ENCODE data around the gene LSM10. TPM values are rescaled to one million over a fixed set of nuclear protein-coding genes. Genes with fewer than 3 reads are reported as not detected.

LSM10 gene
- total RNA-seq, 1 donor from 2014 or later, result 62.7 TPM

DNA sequence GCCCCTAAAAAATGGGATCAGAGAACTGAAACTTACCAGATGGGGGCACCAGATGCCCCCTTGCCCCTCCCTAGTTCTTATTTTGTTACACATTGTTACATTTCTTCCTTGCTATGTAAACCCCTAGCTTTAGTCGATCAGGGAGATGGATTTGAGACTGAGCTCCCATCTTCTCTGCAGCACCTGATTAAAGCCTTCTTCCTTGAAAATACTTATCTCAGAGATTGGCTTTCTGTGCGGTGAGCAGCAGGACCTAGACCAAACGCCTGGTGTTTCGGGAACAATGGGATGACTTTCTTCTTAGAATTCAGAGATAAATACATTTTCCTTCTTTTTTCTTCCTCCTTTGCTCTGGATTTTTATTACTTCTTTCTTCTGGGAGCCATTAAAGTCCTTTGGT is 16.7 kb upstream of the LSM10 start:
- intact Hi-C loops (cut with micrococcal nuclease), result no loop called here
- ChIA-PET CTCF (interaction anchor here (3.2 kb wide), 1 partner anchor 72 kb away, joined by 13 read pairs; no protein-coding TSS in a partner anchor), POLR2A (no interaction called here)
- Mint-ChIP-seq H3K9me3 (peaks cover 4% of the 10 kb centered on the region), H3K27me3 (no peaks in the 10 kb centered on the region), H3K4me1 (peaks cover 24% of the 10 kb centered on the region), H3K36me3 (ENCODE audit: low read depth) (no peaks in the 10 kb centered on the region), H3K27ac (no peak overlapping the region), H3K4me3 (no peak overlapping the region)
- DNase-seq, result no peak
- TF ChIP-seq, protein P1, sequence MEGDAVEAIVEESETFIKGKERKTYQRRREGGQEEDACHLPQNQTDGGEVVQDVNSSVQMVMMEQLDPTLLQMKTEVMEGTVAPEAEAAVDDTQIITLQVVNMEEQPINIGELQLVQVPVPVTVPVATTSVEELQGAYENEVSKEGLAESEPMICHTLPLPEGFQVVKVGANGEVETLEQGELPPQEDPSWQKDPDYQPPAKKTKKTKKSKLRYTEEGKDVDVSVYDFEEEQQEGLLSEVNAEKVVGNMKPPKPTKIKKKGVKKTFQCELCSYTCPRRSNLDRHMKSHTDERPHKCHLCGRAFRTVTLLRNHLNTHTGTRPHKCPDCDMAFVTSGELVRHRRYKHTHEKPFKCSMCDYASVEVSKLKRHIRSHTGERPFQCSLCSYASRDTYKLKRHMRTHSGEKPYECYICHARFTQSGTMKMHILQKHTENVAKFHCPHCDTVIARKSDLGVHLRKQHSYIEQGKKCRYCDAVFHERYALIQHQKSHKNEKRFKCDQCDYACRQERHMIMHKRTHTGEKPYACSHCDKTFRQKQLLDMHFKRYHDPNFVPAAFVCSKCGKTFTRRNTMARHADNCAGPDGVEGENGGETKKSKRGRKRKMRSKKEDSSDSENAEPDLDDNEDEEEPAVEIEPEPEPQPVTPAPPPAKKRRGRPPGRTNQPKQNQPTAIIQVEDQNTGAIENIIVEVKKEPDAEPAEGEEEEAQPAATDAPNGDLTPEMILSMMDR (IDR thresholded peaks at IDR 0.05), result no peak
- ATAC-seq (ENCODE audit: low read depth), result no peak

DNA sequence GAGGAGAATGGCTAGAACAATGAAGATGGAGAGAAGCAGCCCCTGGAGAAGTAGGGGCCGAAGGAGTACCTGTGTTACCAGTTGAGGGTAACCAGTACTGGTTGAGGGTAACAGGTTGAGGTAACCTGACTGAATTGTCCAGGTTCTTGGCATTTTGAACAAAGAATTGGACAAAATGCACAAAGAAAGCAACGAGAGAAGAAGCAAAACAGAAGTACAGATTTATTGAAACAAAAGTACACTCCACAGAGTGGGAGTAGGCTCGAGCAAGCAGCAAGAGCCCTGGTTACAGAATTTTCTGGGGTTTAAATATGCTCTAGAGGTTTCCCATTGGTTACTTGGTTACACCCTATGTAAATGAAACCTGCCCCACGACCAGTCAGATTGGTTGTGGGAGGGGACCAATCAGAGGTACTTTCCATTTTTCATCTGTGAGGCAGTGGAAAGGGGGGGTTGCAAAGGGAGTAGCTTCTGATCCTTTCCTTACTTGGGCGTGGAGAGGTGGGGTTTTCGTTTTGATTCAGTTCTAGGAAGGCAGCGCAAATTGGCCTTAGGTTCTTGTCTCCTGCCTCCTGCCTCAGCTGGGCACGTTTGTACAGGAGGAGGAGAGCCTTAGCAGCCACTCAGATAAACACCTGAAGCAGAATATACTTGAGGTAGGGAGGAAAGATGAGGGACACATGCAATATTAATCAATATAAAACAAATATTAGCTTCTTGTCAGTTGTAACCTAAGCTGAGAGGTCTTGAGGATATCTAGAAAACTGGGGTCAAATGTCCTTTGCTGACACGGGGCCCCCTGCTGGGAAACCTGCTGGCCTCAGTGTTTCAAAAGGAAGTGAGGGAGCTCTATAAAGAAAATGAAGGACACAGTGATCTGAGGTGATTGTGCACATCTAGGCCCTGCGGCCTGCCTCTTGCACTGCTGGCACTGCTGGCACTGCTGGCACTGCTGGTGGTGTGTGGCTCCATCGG is 14.3 kb upstream of the LSM10 start:
- H3K36me3 Mint-ChIP-seq (ENCODE audit: low read depth), result no peaks in the 10 kb centered on the region
- POLR2A ChIA-PET, result interaction anchor here (0.6 to 3.1 kb wide), 7 partner anchors 10 to 215 kb away, joined by 3 to 26 read pairs (median 6); partner anchors contain the start of genes LSM10 and STK40
- H3K4me1 Mint-ChIP-seq, result peaks cover 24% of the 10 kb centered on the region
- no peak for DNase-seq
- H3K27me3 Mint-ChIP-seq, result no peaks in the 10 kb centered on the region
- CTCF ChIA-PET, result interaction anchor here (1.0 to 3.2 kb wide), 5 partner anchors 12 to 312 kb away, joined by 3 to 13 read pairs (median 4); no protein-coding TSS in a partner anchor
- intact Hi-C loops (cut with micrococcal nuclease), result no loop called here
- no peak overlapping the region for H3K27ac Mint-ChIP-seq
- no peak overlapping the region for H3K4me3 Mint-ChIP-seq
- peaks cover 4% of the 10 kb centered on the region for H3K9me3 Mint-ChIP-seq
- TF ChIP-seq, protein P1 (IDR thresholded peaks at IDR 0.05), result no peak
- peak; percentile 89 for ATAC-seq (ENCODE audit: low read depth)

DNA sequence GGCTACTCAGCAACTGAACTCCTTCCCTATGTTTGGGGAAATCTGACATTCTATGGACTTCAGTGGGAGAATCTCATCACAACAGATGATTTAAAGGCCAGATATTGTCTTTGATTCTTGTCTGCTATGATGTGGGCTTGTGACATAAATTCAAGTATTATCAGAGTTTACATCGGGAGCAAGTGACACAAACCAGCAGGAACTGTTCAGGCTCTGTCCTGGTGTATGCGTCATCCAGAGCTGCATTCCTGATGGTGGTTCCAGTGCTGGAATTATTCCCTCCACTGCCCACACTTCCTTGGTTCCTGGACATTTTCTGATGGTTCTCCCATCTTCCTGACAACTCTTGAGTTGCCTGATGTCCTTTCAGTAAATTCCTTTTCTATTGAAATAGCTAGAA is 10.8 kb upstream of the LSM10 start:
- Mint-ChIP-seq H3K27me3 (no peaks in the 10 kb centered on the region), H3K9me3 (peaks cover 4% of the 10 kb centered on the region), H3K27ac (no peak overlapping the region), H3K36me3 (ENCODE audit: low read depth) (no peaks in the 10 kb centered on the region), H3K4me1 (peaks cover 24% of the 10 kb centered on the region), H3K4me3 (no peak overlapping the region)
- DNase-seq (no peak), ATAC-seq (ENCODE audit: low read depth) (no peak)
- POLR2A ChIA-PET, result no interaction called here
- CTCF ChIA-PET, result interaction anchor here (0.7 to 0.8 kb wide), 2 partner anchors 11 to 220 kb away, joined by 3 to 5 read pairs; no protein-coding TSS in a partner anchor
- TF ChIP-seq, protein P1 (IDR thresholded peaks at IDR 0.05), result no peak
- intact Hi-C loops (cut with micrococcal nuclease), result no loop called here

DNA sequence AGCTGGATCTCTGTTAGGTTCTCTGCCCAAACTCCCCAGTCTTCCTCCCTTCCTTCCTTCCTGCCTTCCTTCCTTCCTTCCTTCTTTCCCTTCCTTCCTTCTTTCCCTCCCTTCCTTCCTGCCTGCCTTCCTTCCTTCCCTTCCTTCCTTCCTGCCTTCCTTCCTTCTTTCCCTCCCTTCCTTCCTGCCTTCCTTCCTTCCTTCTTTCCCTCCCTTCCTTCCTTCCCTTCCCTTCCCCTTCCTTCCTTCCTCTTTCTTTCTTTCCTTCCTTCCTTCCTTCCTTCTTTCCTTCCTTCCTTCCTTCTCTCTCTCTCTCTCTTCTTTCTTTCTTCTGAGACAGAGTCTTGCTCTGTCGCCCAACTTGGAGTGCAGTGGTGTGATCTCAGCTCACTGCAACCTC is 8.7 kb upstream of the LSM10 start:
- TF ChIP-seq, protein P1 (IDR thresholded peaks at IDR 0.05), result no peak
- Mint-ChIP-seq H3K27ac (peak overlapping the region; percentile 12), H3K27me3 (no peaks in the 10 kb centered on the region), H3K4me1 (peaks cover 15% of the 10 kb centered on the region), H3K4me3 (no peak overlapping the region), H3K36me3 (ENCODE audit: low read depth) (no peaks in the 10 kb centered on the region), H3K9me3 (peaks cover 2% of the 10 kb centered on the region)
- intact Hi-C loops (cut with micrococcal nuclease), result no loop called here
- ChIA-PET POLR2A (interaction anchor here (1.4 kb wide), 1 partner anchor 9 kb away, joined by 4 read pairs; the partner anchor contains the start of gene LSM10), CTCF (interaction anchor here (1.3 kb wide), 1 partner anchor 13 kb away, joined by 4 read pairs; no protein-coding TSS in a partner anchor)
- DNase-seq (no peak), ATAC-seq (ENCODE audit: low read depth) (no peak)

DNA sequence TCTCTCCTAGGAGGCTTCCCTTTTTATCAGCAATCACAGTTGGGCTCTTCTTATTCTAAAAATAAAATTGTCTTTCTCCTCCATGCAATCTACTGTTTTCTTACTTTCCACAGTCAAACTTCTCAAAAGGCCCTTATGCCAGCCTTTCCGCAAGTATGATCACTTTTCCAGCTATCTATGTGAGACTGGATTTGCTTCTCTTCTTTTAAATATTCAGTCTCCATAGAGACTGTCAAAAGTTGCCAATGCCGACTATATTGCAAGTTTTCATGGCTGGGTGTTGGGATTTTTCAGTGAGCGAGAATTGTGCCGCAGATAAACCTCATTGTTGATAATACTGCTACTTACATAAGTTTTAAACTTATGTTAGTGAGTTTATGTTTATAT is 4.8 kb upstream of the LSM10 start:
- intact Hi-C loops (cut with micrococcal nuclease), result no loop called here
- DNase-seq (no peak), ATAC-seq (ENCODE audit: low read depth) (no peak)
- no peak overlapping the region for H3K4me3 Mint-ChIP-seq
- H3K27me3 Mint-ChIP-seq, result no peaks in the 10 kb centered on the region
- POLR2A ChIA-PET, result interaction anchor here (0.6 kb wide), 1 partner anchor 32 kb away, joined by 3 read pairs; no protein-coding TSS in a partner anchor
- H3K36me3 Mint-ChIP-seq (ENCODE audit: low read depth), result peaks cover 3% of the 10 kb centered on the region
- CTCF ChIA-PET, result interaction anchor here (0.9 kb wide), 1 partner anchor 33 kb away, joined by 3 read pairs; no protein-coding TSS in a partner anchor
- H3K9me3 Mint-ChIP-seq, result no peaks in the 10 kb centered on the region
- no peak overlapping the region for H3K27ac Mint-ChIP-seq
- peaks cover 25% of the 10 kb centered on the region for H3K4me1 Mint-ChIP-seq
- TF ChIP-seq, protein P1 (IDR thresholded peaks at IDR 0.05), result no peak

Measured in activated B cell treated with CpG ODN at 0.5 μM for 24 hours (primary cell).